Non-pigmented ciliary epithelial cell (primary cell): ENCODE data around the gene EMX1.
A peak's percentile ranks its signal among the peaks of the same experiment; 100 is the strongest.

Source experiments
- DNase-seq: peaks from one replicate; pipeline ENCODE4 v3.0.0-alpha.2; 2010; ENCODE audit warnings: low read depth

The EMX1 gene

DNA sequence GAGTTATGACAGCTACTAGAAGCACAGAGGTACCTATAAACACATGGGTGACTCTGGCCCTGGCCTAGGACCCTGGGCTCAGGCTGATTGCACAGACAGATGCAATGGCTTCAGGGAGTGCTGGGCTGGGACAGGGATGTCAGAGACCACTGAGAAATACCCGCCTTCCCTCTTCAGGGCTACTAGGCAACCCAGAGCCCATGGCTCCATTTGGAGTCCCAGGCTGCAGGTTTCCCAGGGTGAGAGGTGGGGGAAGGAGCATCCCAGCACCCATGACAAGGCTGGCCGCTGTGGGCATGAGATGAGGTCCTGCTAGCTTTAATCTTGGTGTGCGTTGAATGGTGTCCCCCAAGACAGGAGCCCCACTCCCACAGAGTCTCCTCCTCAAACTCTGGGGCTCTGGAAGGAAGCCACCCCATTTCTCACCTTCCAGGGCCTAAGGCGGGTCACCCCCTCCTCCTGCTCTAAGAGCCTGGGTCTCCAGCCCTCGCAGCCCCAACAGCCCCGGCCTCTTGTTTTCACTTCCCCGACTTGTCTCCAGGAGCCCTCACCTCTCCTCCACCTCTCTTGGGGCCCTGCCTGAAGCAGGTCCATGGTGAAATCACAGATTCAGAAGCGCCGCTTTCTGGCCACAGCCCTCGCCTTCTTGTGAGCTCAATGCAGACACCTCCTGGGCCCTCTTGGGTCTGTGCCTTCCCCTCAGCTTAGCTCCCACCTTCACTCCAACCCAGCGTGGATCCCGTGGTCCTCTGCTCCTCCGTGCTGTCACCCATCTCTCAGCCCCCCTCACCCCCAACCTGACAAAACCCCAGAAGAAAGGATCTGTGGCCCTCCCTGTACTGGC lies 41.4 kb downstream of the EMX1 start:
- no peak for DNase-seq

- DNase-seq: no peak
These were observed 42.2 kb downstream of the EMX1 start for GRCh38 chr2:72959554-72959953.

- DNase-seq: no peak
These were observed 43.0 kb downstream of the EMX1 start for GRCh38 chr2:72959995-72960981.

DNA sequence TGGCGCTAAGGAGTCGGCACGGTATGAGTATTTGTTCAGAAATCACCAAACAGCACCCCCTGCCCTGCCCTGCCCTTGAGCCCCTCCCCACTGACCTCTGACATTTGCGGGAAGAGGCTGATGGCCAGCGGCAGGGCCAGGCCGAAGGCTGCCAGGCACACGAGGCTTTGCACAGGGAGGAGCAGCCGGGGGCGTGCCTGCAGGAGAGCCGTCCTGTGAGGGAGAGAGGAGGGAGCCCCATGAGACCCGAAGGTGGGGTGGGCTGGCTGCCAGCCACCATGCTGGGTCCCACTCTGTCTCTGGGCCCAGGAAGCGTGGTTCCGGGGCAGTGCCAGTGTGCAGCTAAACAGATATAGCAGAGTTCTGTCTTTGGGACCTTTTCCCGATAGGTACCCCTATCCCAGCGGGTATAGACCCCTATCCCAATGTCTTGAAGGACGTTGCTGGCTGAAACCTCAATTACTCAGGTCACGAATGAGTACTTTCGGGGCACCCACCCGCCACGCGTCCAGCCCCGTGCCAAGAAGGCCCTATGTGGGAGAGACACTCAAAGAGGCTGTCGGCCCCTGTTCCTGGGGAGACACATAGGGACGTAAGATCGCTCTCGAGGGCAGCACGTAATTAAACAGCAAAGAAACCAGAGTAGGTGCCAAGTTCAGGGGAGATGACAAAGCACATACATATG lies 43.9 kb downstream of the EMX1 start:
- no peak for DNase-seq

DNA sequence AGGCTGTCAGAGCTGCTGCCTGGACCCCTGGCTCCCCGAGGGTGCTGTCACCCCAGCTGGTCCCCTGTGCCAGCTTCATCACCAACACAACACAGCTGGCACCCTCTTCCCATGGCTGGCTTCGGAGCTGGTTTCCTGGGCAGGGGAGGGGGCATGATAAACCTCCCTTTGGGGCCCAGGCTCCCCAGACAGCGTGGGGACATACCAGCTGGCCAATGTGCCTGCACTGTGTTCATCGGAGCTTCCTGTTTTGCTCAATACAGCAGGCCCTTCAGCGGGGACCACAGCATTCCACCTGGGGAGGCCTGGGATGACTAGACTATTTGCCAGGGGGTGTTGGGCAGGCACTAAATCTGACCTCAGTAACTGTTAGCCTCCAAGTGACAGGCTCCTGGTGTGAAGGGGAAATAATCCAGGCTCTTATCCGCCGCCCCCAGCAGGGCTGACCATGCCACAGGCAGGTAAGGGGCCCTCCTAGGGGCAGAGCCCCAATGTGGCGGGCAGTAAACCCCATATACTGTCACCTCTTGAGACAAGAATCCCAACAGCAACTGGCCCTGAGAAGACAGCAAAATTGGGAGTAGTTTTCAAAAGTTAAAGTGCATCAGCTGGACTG lies 44.6 kb downstream of the EMX1 start:
- DNase-seq: no peak

GRCh38 chr2:72962911-72963310 lies 45.6 kb downstream of the EMX1 start:
- no peak for DNase-seq

GRCh38 chr2:72963423-72964145 lies 46.3 kb downstream of the EMX1 start:
- DNase-seq: no peak

GRCh38 chr2:72964146-72964525 lies 46.8 kb downstream of the EMX1 start:
- DNase-seq: no peak

DNA sequence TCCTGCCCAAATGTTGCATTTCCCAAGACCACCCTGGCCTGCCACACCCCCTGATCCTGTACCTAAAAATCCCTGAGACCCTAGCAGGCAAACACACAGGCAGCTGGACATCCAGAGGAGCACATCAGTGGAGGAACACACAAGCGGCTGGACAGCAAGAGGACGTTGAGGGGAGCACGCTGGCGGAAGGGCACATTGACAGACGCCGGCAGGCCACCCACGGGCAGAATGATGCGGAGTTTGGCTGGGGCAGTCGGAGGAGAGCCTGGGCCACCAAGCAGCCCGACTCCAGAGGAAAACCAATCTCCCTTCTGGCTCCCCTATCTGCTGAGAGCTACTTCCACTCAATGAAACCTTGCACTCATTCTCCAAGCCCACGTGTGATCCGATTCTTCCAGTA lies 47.7 kb downstream of the EMX1 start:
- no peak for DNase-seq

- no peak for DNase-seq
These were observed 48.6 kb downstream of the EMX1 start for GRCh38 chr2:72965770-72966450.

GRCh38 chr2:72968286-72968685 lies 51.0 kb downstream of the EMX1 start:
- no peak for DNase-seq

DNA sequence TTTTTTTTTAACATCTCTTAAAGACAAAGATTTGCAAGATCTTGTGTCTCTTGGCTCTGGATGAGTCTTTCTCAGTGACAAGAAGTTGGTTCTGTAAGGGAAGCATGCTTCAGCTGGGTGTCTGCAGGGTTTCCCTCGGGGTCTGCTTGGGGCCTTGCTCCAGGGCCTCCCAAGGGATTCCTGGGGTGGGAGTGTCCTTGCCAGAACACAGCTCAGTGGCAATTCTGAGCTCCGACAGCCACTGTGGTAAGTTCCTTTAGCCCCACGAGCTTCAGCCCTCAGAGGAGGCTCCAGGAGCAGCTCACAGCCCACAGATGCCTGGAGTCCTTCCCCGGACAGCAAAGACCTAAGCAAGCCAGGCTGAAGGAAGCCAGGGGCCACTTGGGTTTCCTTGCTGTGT lies 52.4 kb downstream of the EMX1 start:
- no peak for DNase-seq

DNA sequence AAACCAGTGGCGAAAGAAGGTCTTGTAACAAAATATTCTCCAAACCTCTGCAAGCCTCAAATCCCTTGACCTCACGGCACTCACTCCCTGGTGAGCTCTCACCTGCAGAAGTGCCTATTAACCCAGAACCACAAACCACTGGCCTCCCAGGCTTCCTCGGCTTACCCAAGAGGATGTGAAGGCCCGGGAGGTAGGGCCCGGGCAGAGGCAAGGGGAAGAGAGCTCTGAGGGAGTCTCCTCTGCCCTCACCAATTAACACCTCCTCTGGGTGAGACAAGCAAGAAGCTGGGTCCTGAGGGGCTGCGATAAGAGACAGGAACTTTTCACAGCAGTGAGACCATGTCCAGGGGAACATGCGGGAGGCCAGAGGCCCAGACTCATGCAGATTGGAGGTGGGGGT lies 53.7 kb downstream of the EMX1 start:
- DNase-seq: no peak

- no peak for DNase-seq
These were observed 55.2 kb downstream of the EMX1 start for GRCh38 chr2:72972352-72973136.

GRCh38 chr2:72973137-72973535 lies 55.8 kb downstream of the EMX1 start:
- DNase-seq: no peak

GRCh38 chr2:72973566-72974435 lies 56.5 kb downstream of the EMX1 start:
- peak; percentile 15 for DNase-seq

GRCh38 chr2:72974436-72974754 lies 57.1 kb downstream of the EMX1 start:
- no peak for DNase-seq

DNA sequence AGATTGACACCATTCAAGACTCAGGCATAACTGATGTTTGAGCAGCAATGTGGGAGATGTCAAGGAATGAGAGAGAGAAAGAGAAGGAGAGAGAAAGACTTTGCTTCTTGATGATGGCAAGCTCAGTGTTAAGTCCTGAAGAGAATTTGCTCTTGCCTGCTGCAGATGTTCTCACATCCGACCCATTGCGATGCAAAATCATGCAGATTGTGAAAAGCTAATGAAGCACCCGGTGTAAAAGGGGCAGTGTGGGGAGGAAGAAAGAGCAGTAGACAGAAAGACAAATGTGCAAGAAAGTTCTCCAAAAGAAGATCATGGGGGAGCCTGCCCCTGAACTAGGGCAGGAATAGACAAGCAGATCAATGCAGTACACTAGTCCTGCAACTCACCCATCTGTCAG lies 57.7 kb downstream of the EMX1 start:
- DNase-seq: no peak

- no peak for DNase-seq
These were observed 62.6 kb downstream of the EMX1 start for GRCh38 chr2:72979896-72980295.
